Common myeloid progenitor, CD34-positive (primary cell): ENCODE measurements around the gene ZNF502. TPM values are rescaled to one million over a fixed set of nuclear protein-coding genes. Genes with fewer than 3 reads are reported as not detected.
A peak's percentile ranks its signal among the peaks of the same experiment; 100 is the strongest.
"Not testable (repeated sequence)": the region's sequence is repeated elsewhere in the genome, so short reads cannot be mapped to it uniquely, and the experiment has no call there.

Experiments used
- CTCF ChIA-PET: fragments of 350-600 bp; sonication (Branson Sonifier 250); formaldehyde crosslinking; loops from one replicate; lab custom pipeline; 2021; ENCODE audit warnings: antibody characterized with exemption; lab: Charles Lee
- POLR2A ChIA-PET: fragments of 350-600 bp; sonication (Branson Sonifier 250); formaldehyde crosslinking; loops from one replicate; lab custom pipeline; 2021; ENCODE audit warnings: antibody characterized with exemption; lab: Charles Lee
- DNase-seq, 3 donors: peaks; one replicate each; pipeline versions ENCODE4 v3.0.0 to v3.0.0-alpha.2; 2013
- H3K27ac ChIP-seq, 2 experiments: 1 replicate in 1 of 2; 2 replicates in 1 of 2; pipeline ENCODE4 v1.7.0; 2013; ENCODE audit warnings: inconsistent platforms in 2 of 2, low read length in 2 of 2, mild to moderate bottlenecking in 2 of 2, low read depth in 1 of 2, moderate library complexity in 1 of 2; ENCODE audit not compliant: severe bottlenecking in 2 of 2, insufficient read depth in 1 of 2, poor library complexity in 1 of 2
- H3K27me3 ChIP-seq, 5 experiments: replicated peaks in 2 of 5; 1 replicate in 3 of 5; 2 replicates in 2 of 5; pipeline versions ENCODE4 v1.6.1 to v1.7.0; 2013; ENCODE audit warnings: low read length in 4 of 5, mild to moderate bottlenecking in 2 of 5, moderate library complexity in 2 of 5, inconsistent platforms in 1 of 5; ENCODE audit not compliant: insufficient read depth in 5 of 5, control insufficient read depth in 4 of 5
- H3K36me3 ChIP-seq, 4 experiments: 1 replicate in 2 of 4; 2 replicates in 2 of 4; pipeline versions ENCODE4 v1.6.1 to v1.7.0; 2013; ENCODE audit warnings: low read length in 3 of 4, control low read depth in 1 of 4, mild to moderate bottlenecking in 1 of 4; ENCODE audit not compliant: control insufficient read depth in 4 of 4, insufficient read depth in 4 of 4
- H3K4me1 ChIP-seq, 4 experiments: 1 replicate in 3 of 4; 2 replicates in 1 of 4; pipeline versions ENCODE4 v1.6.1 to v1.7.1; 2013; ENCODE audit warnings: low read length in 3 of 4, mild to moderate bottlenecking in 3 of 4, control low read depth in 1 of 4, inconsistent platforms in 1 of 4, moderate library complexity in 1 of 4; ENCODE audit not compliant: control insufficient read depth in 4 of 4, insufficient read depth in 4 of 4; ENCODE audit errors: control extremely low read depth in 1 of 4
- H3K4me3 ChIP-seq, 7 experiments: 1 replicate in 4 of 7; 2 replicates in 3 of 7; pipeline versions ENCODE4 v1.5.1 to v1.7.0; 2013; ENCODE audit warnings: mild to moderate bottlenecking in 7 of 7, low read length in 6 of 7, moderate library complexity in 6 of 7, inconsistent platforms in 2 of 7, low read depth in 2 of 7, control low read depth in 1 of 7; ENCODE audit not compliant: insufficient read depth in 4 of 7, control insufficient read depth in 1 of 7; ENCODE audit errors: extremely low read depth in 1 of 7
- H3K9me3 ChIP-seq, 5 experiments: 1 replicate in 4 of 5; 2 replicates in 1 of 5; pipeline versions ENCODE4 v1.6.1 to v1.7.1; 2013; ENCODE audit warnings: low read length in 4 of 5, mild to moderate bottlenecking in 2 of 5, inconsistent platforms in 1 of 5, low read depth in 1 of 5, moderate library complexity in 1 of 5; ENCODE audit not compliant: control insufficient read depth in 4 of 5, insufficient read depth in 2 of 5; ENCODE audit errors: control extremely low read depth in 1 of 5
- WGBS: methylation state at CpG from one replicate; pipeline ENCODE4 v1.1.5; 2013; ENCODE audit not compliant: insufficient coverage; 5-methylcytosine and 5-hydroxymethylcytosine counted together
- polyA plus RNA-seq: library from polyadenylated mRNA; unstranded; fragments of 120-200 nt; gene quantifications from one replicate; pipeline ENCODE4 v1.2.1, GENCODE V29; 2013

The ZNF502 gene
- 3.7 TPM for polyA plus RNA-seq

GRCh38 chr3:44712455-44713075 is at the start of gene ZNF502:
Gene ZNF502, plus strand, starts transcription at chr3:44712660. Its CDS starts 7,602 bp downstream, at chr3:44720262.
- peaks cover 0 to 16% (median 3%) of the 10 kb centered on the region in 4 experiments for H3K36me3 ChIP-seq
- H3K27me3 ChIP-seq, result no peaks in the 10 kb centered on the region
- peak; percentile 89 to 95 (median 94) for DNase-seq
- peak within 1 kb of the TSS; percentile 37 to 74 for H3K27ac ChIP-seq
- POLR2A ChIA-PET, result no interaction called here
- WGBS, result 2% methylated on average over 36 of the region's 36 CpGs
- H3K4me3 ChIP-seq, result peak within 1 kb of the TSS; percentile 69 to 95 (median 84)
- CTCF ChIA-PET, result interaction anchor here (0.6 to 1.2 kb wide), 2 partner anchors 17 to 67 kb away, joined by 3 to 4 read pairs; partner anchors contain the start of gene ZNF501
- peaks cover 3 to 60% (median 49%) of the 10 kb centered on the region in 5 experiments for H3K9me3 ChIP-seq
- peaks cover 0 to 7% (median 0%) of the 10 kb centered on the region in 4 experiments for H3K4me1 ChIP-seq

- Histone ChIP-seq H3K27me3 (no peaks in the 10 kb centered on the region), H3K27ac (no peak overlapping the region), H3K36me3 (peaks cover 9 to 13% (median 11%) of the 10 kb centered on the region in 4 experiments), H3K4me1 (no peaks in the 10 kb centered on the region), H3K9me3 (peaks cover 3 to 31% (median 9%) of the 10 kb centered on the region in 5 experiments), H3K4me3 (no peak overlapping the region)
- WGBS, result 100% methylated on average over 1 of the region's 3 CpGs
- no peak for DNase-seq
- ChIA-PET CTCF (no interaction called here), POLR2A (no interaction called here)
These were observed 47.3 kb upstream of the ZNF502 start for GRCh38 chr3:44665173-44665572.

GRCh38 chr3:44666346-44666745 is 46.1 kb upstream of the ZNF502 start:
- Histone ChIP-seq H3K4me1 (no peaks in the 10 kb centered on the region), H3K27me3 (no peaks in the 10 kb centered on the region), H3K36me3 (peaks cover under 1 to 2% (median 1%) of the 10 kb centered on the region in 4 experiments), H3K4me3 (no peak overlapping the region), H3K9me3 (peaks cover 0 to 26% (median 3%) of the 10 kb centered on the region in 5 experiments), H3K27ac (no peak overlapping the region)
- no peak for DNase-seq
- 100% methylated on average over 1 of the region's 4 CpGs for WGBS
- ChIA-PET POLR2A (no interaction called here), CTCF (no interaction called here)

- CTCF ChIA-PET, result no interaction called here
- Histone ChIP-seq H3K36me3 (peaks cover 0 to 4% (median 0%) of the 10 kb centered on the region in 4 experiments), H3K4me3 (no peak overlapping the region), H3K27ac (no peak overlapping the region), H3K9me3 (peaks cover 0 to 38% (median 2%) of the 10 kb centered on the region in 5 experiments), H3K4me1 (no peaks in the 10 kb centered on the region), H3K27me3 (no peaks in the 10 kb centered on the region)
- 95% methylated on average over 6 of the region's 6 CpGs for WGBS
- DNase-seq, result no peak
- POLR2A ChIA-PET, result no interaction called here
These were observed 42.7 kb upstream of the ZNF502 start for GRCh38 chr3:44669760-44670159.

DNA sequence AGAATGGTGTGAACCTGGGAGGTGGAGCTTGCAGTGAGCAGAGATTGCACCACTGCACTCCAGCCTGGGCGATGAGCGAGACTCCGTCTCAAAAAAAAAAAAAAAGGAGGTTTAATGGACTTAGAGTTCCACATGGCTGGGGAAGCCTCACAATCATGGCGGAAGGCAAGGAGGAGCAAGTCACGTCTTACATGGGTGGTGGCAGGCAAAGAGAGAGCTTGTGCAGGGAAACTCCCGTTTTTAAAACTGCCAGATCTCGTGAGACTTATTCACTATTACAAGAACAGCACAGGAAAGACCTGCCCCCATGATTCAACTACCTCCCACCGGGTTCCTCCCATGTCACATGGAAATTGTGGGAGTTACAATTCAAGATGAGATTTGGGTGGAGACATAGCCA is 39.0 kb upstream of the ZNF502 start:
- CTCF ChIA-PET, H3K4me1 ChIP-seq, H3K27ac ChIP-seq, H3K4me3 ChIP-seq, H3K27me3 ChIP-seq, DNase-seq, H3K36me3 ChIP-seq, POLR2A ChIA-PET: not testable (repeated sequence)
- peaks cover 0 to 52% (median 5%) of the 10 kb centered on the region in 5 experiments for H3K9me3 ChIP-seq
- 100% methylated on average over 3 of the region's 8 CpGs for WGBS

- no peak overlapping the region for H3K27ac ChIP-seq
- H3K4me3 ChIP-seq, result no peak overlapping the region
- CTCF ChIA-PET, result no interaction called here
- DNase-seq, result no peak
- POLR2A ChIA-PET, result no interaction called here
- H3K27me3 ChIP-seq, result no peaks in the 10 kb centered on the region
- no peaks in the 10 kb centered on the region for H3K4me1 ChIP-seq
- peaks cover 0 to 4% (median 0%) of the 10 kb centered on the region in 4 experiments for H3K36me3 ChIP-seq
- peaks cover 0 to 55% (median 5%) of the 10 kb centered on the region in 5 experiments for H3K9me3 ChIP-seq
- 54% methylated on average over 2 of the region's 2 CpGs for WGBS
These were observed 38.2 kb upstream of the ZNF502 start for GRCh38 chr3:44674211-44674610.

DNA sequence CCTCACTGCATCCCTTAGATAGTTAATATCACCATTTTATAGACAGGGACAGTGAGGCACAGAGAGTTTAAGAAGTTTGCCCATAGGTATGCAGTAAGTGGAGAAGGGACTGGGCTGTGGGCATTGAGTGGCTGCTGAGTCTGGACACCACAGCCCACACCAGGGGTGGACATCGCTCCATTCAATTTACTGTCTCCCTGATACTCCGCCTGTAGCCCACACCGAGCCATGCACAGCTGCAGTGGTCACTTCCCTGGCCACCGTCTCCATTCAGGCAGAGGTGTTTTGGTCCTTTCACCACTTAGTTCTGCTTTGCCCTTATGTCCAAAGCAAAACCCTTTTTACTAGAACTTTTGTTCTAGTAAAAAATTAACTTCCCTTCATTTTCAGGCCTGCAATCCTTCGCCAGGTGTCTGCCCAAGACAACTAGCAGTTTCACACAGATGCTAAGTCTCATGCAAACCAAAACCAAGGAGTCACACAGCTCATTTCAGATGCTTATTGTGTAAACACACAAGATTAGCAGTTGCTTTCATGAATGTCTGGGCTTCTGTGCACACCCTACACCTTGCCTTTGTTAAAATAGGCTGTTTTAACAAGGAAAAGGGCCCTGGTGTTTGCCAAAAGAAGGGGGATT is 33.9 kb upstream of the ZNF502 start:
- Histone ChIP-seq H3K36me3 (peaks cover 0 to 30% (median 4%) of the 10 kb centered on the region in 4 experiments), H3K4me3 (no peak overlapping the region), H3K27ac (no peak overlapping the region), H3K4me1 (no peaks in the 10 kb centered on the region), H3K9me3 (peaks cover 8 to 71% (median 14%) of the 10 kb centered on the region in 5 experiments), H3K27me3 (no peaks in the 10 kb centered on the region)
- 100% methylated on average over 3 of the region's 5 CpGs for WGBS
- POLR2A ChIA-PET, result no interaction called here
- CTCF ChIA-PET, result no interaction called here
- no peak for DNase-seq
